ENCODE data around the gene RUSF1.

RUSF1 gene

GRCh38 chr16:31476303-31477219 lies 31.6 kb downstream of the RUSF1 start:
- no peak overlapping the region for H2AFZ ChIP-seq (ENCODE audit: low read length)
- peak overlapping the region; percentile 93 for H3K4me2 ChIP-seq (ENCODE audit: insufficient read depth, low read length, poor library complexity, severe bottlenecking)
- no CpG with 5 or more reads among the region's 68 CpGs for WGBS, 2 donors (ENCODE audit: extremely low coverage in 2 of 2, insufficient read length in 2 of 2, insufficient replicate concordance in 1 of 2)
- no peak overlapping the region for H2AK5ac ChIP-seq (ENCODE audit: low read depth, low read length)
- peaks cover 0 to 36% of the 10 kb centered on the region in 2 donors for H3K36me3 ChIP-seq (replicated peaks in 1 of 2; ENCODE audit: control insufficient read depth in 2 of 2, insufficient read depth in 2 of 2, low read length in 2 of 2)
- H3K18ac ChIP-seq (ENCODE audit: low read length): peak overlapping the region; percentile 70
- H3K27me3 ChIP-seq (ENCODE audit: control insufficient read depth in 3 of 3, insufficient read depth in 3 of 3, low read depth in 1 of 3, low read length in 3 of 3): peaks cover 0 to 87% (median 35%) of the 10 kb centered on the region in 3 experiments
- no peak overlapping the region for H2BK120ac ChIP-seq (ENCODE audit: low read depth, low read length)
- H3K27ac ChIP-seq (replicated peaks; ENCODE audit: low read length): no peak overlapping the region
- H3K4me3 ChIP-seq (ENCODE audit: low read length in 2 of 2): peak overlapping the region in 1 of 2 donors; percentile 74
- H3K4me1 ChIP-seq (ENCODE audit: control insufficient read depth in 2 of 2, insufficient read depth in 1 of 2, low read depth in 1 of 2, low read length in 2 of 2): peaks cover 1 to 8% of the 10 kb centered on the region in 2 donors
- H2BK12ac ChIP-seq (ENCODE audit: low read length): no peak overlapping the region
- peak overlapping the region; percentile 95 for H3K23ac ChIP-seq (ENCODE audit: low read depth, low read length, poor library complexity)
- peaks cover 0 to 7% of the 10 kb centered on the region in 2 donors for H3K9me3 ChIP-seq (replicated peaks in 1 of 2; ENCODE audit: control insufficient read depth in 2 of 2, insufficient read depth in 1 of 2, low read depth in 1 of 2, low read length in 2 of 2)
- peak overlapping the region; percentile 92 for H3K9ac ChIP-seq (ENCODE audit: low read depth, low read length, poor library complexity)
- no peak overlapping the region for H2BK15ac ChIP-seq (ENCODE audit: low read length)
- peak overlapping the region; percentile 38 for H3K14ac ChIP-seq (ENCODE audit: low read length)
- H3K4ac ChIP-seq (ENCODE audit: low read length): no peak overlapping the region
- DNase-seq (ENCODE audit: low spot score): no peak
- H4K8ac ChIP-seq (ENCODE audit: low read depth, low read length): no peak overlapping the region
- H3K79me1 ChIP-seq (ENCODE audit: low read depth, low read length): peaks cover 2% of the 10 kb centered on the region
- peak overlapping the region; percentile 53 for H2BK5ac ChIP-seq (ENCODE audit: low read length)
- peak overlapping the region; percentile 12 for H4K91ac ChIP-seq (ENCODE audit: low read depth, low read length, poor library complexity)

- Histone ChIP-seq H3K27ac (replicated peaks; ENCODE audit: low read length) (no peak overlapping the region), H3K27me3 (ENCODE audit: control insufficient read depth in 3 of 3, insufficient read depth in 3 of 3, low read depth in 1 of 3, low read length in 3 of 3) (peaks cover 0 to 89% (median 38%) of the 10 kb centered on the region in 3 experiments)
- no peak for DNase-seq (ENCODE audit: low spot score)
These were observed 32.3 kb downstream of the RUSF1 start for GRCh38 chr16:31475946-31476302.

GRCh38 chr16:31474773-31475738 lies 33.1 kb downstream of the RUSF1 start:
- H3K18ac ChIP-seq (ENCODE audit: low read length): no peak overlapping the region
- WGBS, 2 donors (ENCODE audit: extremely low coverage in 2 of 2, insufficient read length in 2 of 2, insufficient replicate concordance in 1 of 2): no CpG with 5 or more reads among the region's 12 CpGs
- no peak overlapping the region for H2BK12ac ChIP-seq (ENCODE audit: low read length)
- H3K4me1 ChIP-seq (ENCODE audit: control insufficient read depth in 2 of 2, insufficient read depth in 1 of 2, low read depth in 1 of 2, low read length in 2 of 2): peaks cover 5 to 8% of the 10 kb centered on the region in 2 donors
- H3K4me2 ChIP-seq (ENCODE audit: insufficient read depth, low read length, poor library complexity, severe bottlenecking): no peak overlapping the region
- no peak overlapping the region for H3K4ac ChIP-seq (ENCODE audit: low read length)
- no peak overlapping the region for H4K91ac ChIP-seq (ENCODE audit: low read depth, low read length, poor library complexity)
- H2AFZ ChIP-seq (ENCODE audit: low read length): no peak overlapping the region
- no peak overlapping the region for H4K8ac ChIP-seq (ENCODE audit: low read depth, low read length)
- H3K27ac ChIP-seq (replicated peaks; ENCODE audit: low read length): no peak overlapping the region
- no peak overlapping the region for H2BK120ac ChIP-seq (ENCODE audit: low read depth, low read length)
- H2AK5ac ChIP-seq (ENCODE audit: low read depth, low read length): no peak overlapping the region
- peaks cover 2% of the 10 kb centered on the region for H3K79me1 ChIP-seq (ENCODE audit: low read depth, low read length)
- H2BK5ac ChIP-seq (ENCODE audit: low read length): no peak overlapping the region
- DNase-seq (ENCODE audit: low spot score): no peak
- no peak overlapping the region for H3K4me3 ChIP-seq (ENCODE audit: low read length in 2 of 2)
- no peak overlapping the region for H3K9ac ChIP-seq (ENCODE audit: low read depth, low read length, poor library complexity)
- H3K23ac ChIP-seq (ENCODE audit: low read depth, low read length, poor library complexity): peak overlapping the region; percentile 27
- H3K9me3 ChIP-seq (replicated peaks in 1 of 2; ENCODE audit: control insufficient read depth in 2 of 2, insufficient read depth in 1 of 2, low read depth in 1 of 2, low read length in 2 of 2): peaks cover 0 to 5% of the 10 kb centered on the region in 2 donors
- H2BK15ac ChIP-seq (ENCODE audit: low read length): no peak overlapping the region
- no peak overlapping the region for H3K14ac ChIP-seq (ENCODE audit: low read length)
- H3K27me3 ChIP-seq (ENCODE audit: control insufficient read depth in 3 of 3, insufficient read depth in 3 of 3, low read depth in 1 of 3, low read length in 3 of 3): peaks cover 0 to 85% (median 38%) of the 10 kb centered on the region in 3 experiments
- H3K36me3 ChIP-seq (replicated peaks in 1 of 2; ENCODE audit: control insufficient read depth in 2 of 2, insufficient read depth in 2 of 2, low read length in 2 of 2): peaks cover 0 to 36% of the 10 kb centered on the region in 2 donors

More at GRCh38 chr16:31475946-31476302, 32.3 kb downstream of the RUSF1 start:
- peak overlapping the region; percentile 53 for H2BK5ac ChIP-seq (ENCODE audit: low read length)
- peaks cover 5 to 8% of the 10 kb centered on the region in 2 donors for H3K4me1 ChIP-seq (ENCODE audit: control insufficient read depth in 2 of 2, insufficient read depth in 1 of 2, low read depth in 1 of 2, low read length in 2 of 2)
- H3K9me3 ChIP-seq (replicated peaks in 1 of 2; ENCODE audit: control insufficient read depth in 2 of 2, insufficient read depth in 1 of 2, low read depth in 1 of 2, low read length in 2 of 2): peaks cover 0 to 5% of the 10 kb centered on the region in 2 donors
- H2BK12ac ChIP-seq (ENCODE audit: low read length): no peak overlapping the region
- H2AFZ ChIP-seq (ENCODE audit: low read length): no peak overlapping the region
- H2BK15ac ChIP-seq (ENCODE audit: low read length): peak overlapping the region; percentile 75
- H3K4me2 ChIP-seq (ENCODE audit: insufficient read depth, low read length, poor library complexity, severe bottlenecking): peak overlapping the region; percentile 93
- H2BK120ac ChIP-seq (ENCODE audit: low read depth, low read length): no peak overlapping the region
- peaks cover 2% of the 10 kb centered on the region for H3K79me1 ChIP-seq (ENCODE audit: low read depth, low read length)
- H2AK5ac ChIP-seq (ENCODE audit: low read depth, low read length): no peak overlapping the region
- WGBS, 2 donors (ENCODE audit: extremely low coverage in 2 of 2, insufficient read length in 2 of 2, insufficient replicate concordance in 1 of 2): no CpG with 5 or more reads among the region's 26 CpGs
- H3K4ac ChIP-seq (ENCODE audit: low read length): no peak overlapping the region
- peak overlapping the region; percentile 95 for H3K23ac ChIP-seq (ENCODE audit: low read depth, low read length, poor library complexity)
- peak overlapping the region; percentile 12 for H4K91ac ChIP-seq (ENCODE audit: low read depth, low read length, poor library complexity)
- no peak overlapping the region for H4K8ac ChIP-seq (ENCODE audit: low read depth, low read length)
- H3K4me3 ChIP-seq (ENCODE audit: low read length in 2 of 2): no peak overlapping the region
- H3K14ac ChIP-seq (ENCODE audit: low read length): no peak overlapping the region
- H3K36me3 ChIP-seq (replicated peaks in 1 of 2; ENCODE audit: control insufficient read depth in 2 of 2, insufficient read depth in 2 of 2, low read length in 2 of 2): peaks cover 0 to 36% of the 10 kb centered on the region in 2 donors
- peak overlapping the region; percentile 50 for H3K9ac ChIP-seq (ENCODE audit: low read depth, low read length, poor library complexity)
- H3K18ac ChIP-seq (ENCODE audit: low read length): no peak overlapping the region

Measured in neuronal stem cell (in vitro differentiated cells).